ENCODE data around the gene FAM120B. TPM values are rescaled to one million over a fixed set of nuclear protein-coding genes. Genes with fewer than 3 reads are reported as not detected.

Gene FAM120B
- total RNA-seq, 2 donors from 2014 or later: 25.1 to 28.1 TPM

GRCh38 chr6:170277893-170278742, 28.4 kb upstream of the FAM120B start:
- H3K4me1 Mint-ChIP-seq: peaks cover 15% of the 10 kb centered on the region
- H3K27me3 Mint-ChIP-seq: peaks cover 17% of the 10 kb centered on the region
- ATAC-seq (no peak), DNase-seq (no peak)
- H3K9me3 ChIP-seq (ENCODE audit: control insufficient read depth, low read length, poor library complexity, severe bottlenecking): no peaks in the 10 kb centered on the region
- H3K27ac Mint-ChIP-seq: peak overlapping the region; percentile 86
- no peak overlapping the region for H3K4me3 Mint-ChIP-seq
- H3K36me3 Mint-ChIP-seq (ENCODE audit: low read depth): no peaks in the 10 kb centered on the region

GRCh38 chr6:170278743-170279094, 27.8 kb upstream of the FAM120B start:
- Mint-ChIP-seq H3K36me3 (ENCODE audit: low read depth) (no peaks in the 10 kb centered on the region), H3K4me3 (no peak overlapping the region), H3K27ac (peak overlapping the region; percentile 86), H3K27me3 (peaks cover 16% of the 10 kb centered on the region), H3K4me1 (peaks cover 13% of the 10 kb centered on the region)
- no peaks in the 10 kb centered on the region for H3K9me3 ChIP-seq (ENCODE audit: control insufficient read depth, low read length, poor library complexity, severe bottlenecking)
- ATAC-seq (peak; percentile 38), DNase-seq (no peak)

GRCh38 chr6:170279426-170279825, 27.1 kb upstream of the FAM120B start:
- H3K27ac Mint-ChIP-seq: peak overlapping the region; percentile 86
- no peak overlapping the region for H3K4me3 Mint-ChIP-seq
- H3K9me3 ChIP-seq (ENCODE audit: control insufficient read depth, low read length, poor library complexity, severe bottlenecking): no peaks in the 10 kb centered on the region
- peaks cover 13% of the 10 kb centered on the region for H3K27me3 Mint-ChIP-seq
- no peak for ATAC-seq
- H3K4me1 Mint-ChIP-seq: peaks cover 12% of the 10 kb centered on the region
- H3K36me3 Mint-ChIP-seq (ENCODE audit: low read depth): no peaks in the 10 kb centered on the region
- DNase-seq: no peak

- H3K36me3 Mint-ChIP-seq (ENCODE audit: low read depth): peaks cover under 1% of the 10 kb centered on the region
- no peaks in the 10 kb centered on the region for H3K9me3 ChIP-seq (ENCODE audit: control insufficient read depth, low read length, poor library complexity, severe bottlenecking)
- peaks cover 17% of the 10 kb centered on the region for H3K27me3 Mint-ChIP-seq
- H3K4me3 Mint-ChIP-seq: peak overlapping the region; percentile 45
- H3K4me1 Mint-ChIP-seq: peaks cover 12% of the 10 kb centered on the region
- H3K27ac Mint-ChIP-seq: peak overlapping the region; percentile 86
- DNase-seq: peak in 1 of 3 donors; percentile 40
- ATAC-seq: peak; percentile 74
Observed at GRCh38 chr6:170279977-170280688, 26.4 kb upstream of the FAM120B start.

- Mint-ChIP-seq H3K27me3 (peaks cover 21% of the 10 kb centered on the region), H3K27ac (peak overlapping the region; percentile 27), H3K4me3 (peak overlapping the region; percentile 3), H3K36me3 (ENCODE audit: low read depth) (peaks cover 2% of the 10 kb centered on the region), H3K4me1 (peaks cover 12% of the 10 kb centered on the region)
- ATAC-seq (peak; percentile 67), DNase-seq (no peak)
- H3K9me3 ChIP-seq (ENCODE audit: control insufficient read depth, low read length, poor library complexity, severe bottlenecking): no peaks in the 10 kb centered on the region
Observed at GRCh38 chr6:170280689-170281045, 25.9 kb upstream of the FAM120B start.

- ATAC-seq (no peak), DNase-seq (no peak)
- H3K36me3 Mint-ChIP-seq (ENCODE audit: low read depth): peaks cover 2% of the 10 kb centered on the region
- peaks cover 12% of the 10 kb centered on the region for H3K4me1 Mint-ChIP-seq
- peaks cover 25% of the 10 kb centered on the region for H3K27me3 Mint-ChIP-seq
- no peaks in the 10 kb centered on the region for H3K9me3 ChIP-seq (ENCODE audit: control insufficient read depth, low read length, poor library complexity, severe bottlenecking)
- no peak overlapping the region for H3K27ac Mint-ChIP-seq
- H3K4me3 Mint-ChIP-seq: peak overlapping the region; percentile 19
Observed at GRCh38 chr6:170281331-170282292, 24.9 kb upstream of the FAM120B start.

GRCh38 chr6:170282512-170283158, 23.9 kb upstream of the FAM120B start:
- Mint-ChIP-seq H3K27me3 (peaks cover 29% of the 10 kb centered on the region), H3K27ac (no peak overlapping the region), H3K4me1 (peaks cover 12% of the 10 kb centered on the region), H3K4me3 (no peak overlapping the region), H3K36me3 (ENCODE audit: low read depth) (peaks cover 2% of the 10 kb centered on the region)
- DNase-seq (no peak), ATAC-seq (no peak)
- no peaks in the 10 kb centered on the region for H3K9me3 ChIP-seq (ENCODE audit: control insufficient read depth, low read length, poor library complexity, severe bottlenecking)

GRCh38 chr6:170283212-170284081, 23.1 kb upstream of the FAM120B start:
- Mint-ChIP-seq H3K4me3 (no peak overlapping the region), H3K4me1 (peaks cover 10% of the 10 kb centered on the region), H3K36me3 (ENCODE audit: low read depth) (peaks cover 2% of the 10 kb centered on the region), H3K27ac (no peak overlapping the region), H3K27me3 (peaks cover 35% of the 10 kb centered on the region)
- H3K9me3 ChIP-seq (ENCODE audit: control insufficient read depth, low read length, poor library complexity, severe bottlenecking): no peaks in the 10 kb centered on the region
- DNase-seq (no peak), ATAC-seq (no peak)

- Mint-ChIP-seq H3K27ac (no peak overlapping the region), H3K4me1 (peaks cover 12% of the 10 kb centered on the region), H3K27me3 (peaks cover 40% of the 10 kb centered on the region), H3K4me3 (no peak overlapping the region), H3K36me3 (ENCODE audit: low read depth) (peaks cover 6% of the 10 kb centered on the region)
- H3K9me3 ChIP-seq (ENCODE audit: control insufficient read depth, low read length, poor library complexity, severe bottlenecking): no peaks in the 10 kb centered on the region
- ATAC-seq (no peak), DNase-seq (no peak)
Observed at GRCh38 chr6:170284126-170284773, 22.3 kb upstream of the FAM120B start.

GRCh38 chr6:170284866-170285469, 21.6 kb upstream of the FAM120B start:
- peaks cover 37% of the 10 kb centered on the region for H3K27me3 Mint-ChIP-seq
- peaks cover 9% of the 10 kb centered on the region for H3K4me1 Mint-ChIP-seq
- H3K9me3 ChIP-seq (ENCODE audit: control insufficient read depth, low read length, poor library complexity, severe bottlenecking): no peaks in the 10 kb centered on the region
- no peak overlapping the region for H3K27ac Mint-ChIP-seq
- no peak overlapping the region for H3K4me3 Mint-ChIP-seq
- DNase-seq (no peak), ATAC-seq (no peak)
- peaks cover 6% of the 10 kb centered on the region for H3K36me3 Mint-ChIP-seq (ENCODE audit: low read depth)

GRCh38 chr6:170285482-170285881, 21.1 kb upstream of the FAM120B start:
- DNase-seq: no peak
- H3K4me1 Mint-ChIP-seq: peaks cover 10% of the 10 kb centered on the region
- no peak for ATAC-seq
- peaks cover 6% of the 10 kb centered on the region for H3K36me3 Mint-ChIP-seq (ENCODE audit: low read depth)
- H3K27me3 Mint-ChIP-seq: peaks cover 39% of the 10 kb centered on the region
- no peak overlapping the region for H3K27ac Mint-ChIP-seq
- no peak overlapping the region for H3K4me3 Mint-ChIP-seq
- no peaks in the 10 kb centered on the region for H3K9me3 ChIP-seq (ENCODE audit: control insufficient read depth, low read length, poor library complexity, severe bottlenecking)

All from T-helper 17 cell (primary cell).